Measurements from ENCODE around the gene ANK3. TPM values are rescaled to one million over a fixed set of nuclear protein-coding genes. Genes with fewer than 3 reads are reported as not detected.

ANK3 gene
- polyA plus RNA-seq, 1 donor (not counting 4 experiments of a cell fraction or from before 2014, with no cell fraction given), result 8.3 TPM

DNA sequence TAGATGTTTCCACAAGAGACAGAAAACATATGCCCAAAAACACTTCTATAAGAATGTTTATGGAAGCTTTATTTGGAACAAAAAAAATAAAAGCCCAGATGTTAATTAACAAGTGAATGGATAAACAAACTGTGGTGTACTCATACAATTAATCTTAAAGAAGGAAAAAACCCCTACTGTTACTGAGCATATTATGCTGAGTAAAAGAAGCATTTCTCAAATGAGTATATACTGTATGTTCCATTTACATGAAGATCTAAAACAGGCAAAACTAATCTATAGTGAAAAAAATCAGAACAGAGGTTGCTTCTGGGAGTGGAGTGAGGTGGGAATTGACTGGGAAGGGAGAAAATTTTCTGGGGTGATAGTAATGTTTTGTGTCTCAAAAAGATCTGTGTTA lies 15.5 kb upstream of the ANK3 start:
- Histone ChIP-seq H3K79me2 (ENCODE audit: control insufficient read depth, insufficient read depth, low read length) (no peaks in the 10 kb centered on the region), H3K27me3 (ENCODE audit: control insufficient read depth, extremely low read depth, insufficient read depth, low read length) (no peaks in the 10 kb centered on the region), H3K27ac (ENCODE audit: control insufficient read depth, insufficient read depth, low read length) (no peak overlapping the region), H4K20me1 (ENCODE audit: control insufficient read depth, extremely low read depth, insufficient read depth, low read length) (no peaks in the 10 kb centered on the region), H3K4me2 (ENCODE audit: control insufficient read depth, extremely low read depth, insufficient read depth, low read depth, low read length) (no peak overlapping the region), H3K9ac (ENCODE audit: control insufficient read depth, extremely low read depth, insufficient read depth, low read length) (no peak overlapping the region), H3K9me3 (ENCODE audit: control insufficient read depth, low read depth, low read length) (no peaks in the 10 kb centered on the region), H3K4me1 (ENCODE audit: control insufficient read depth, extremely low read depth, insufficient read depth, low read length) (no peaks in the 10 kb centered on the region), H3K4me3 (ENCODE audit: control insufficient read depth in 2 of 3, extremely low read depth in 1 of 3, insufficient read depth in 2 of 3, low read depth in 1 of 3, low read length in 3 of 3) (no peak overlapping the region), H3K9me1 (ENCODE audit: control insufficient read depth, extremely low read depth, insufficient read depth, low read length) (no peaks in the 10 kb centered on the region), H3K36me3 (ENCODE audit: control insufficient read depth in 2 of 2, extremely low read depth in 1 of 2, insufficient read depth in 2 of 2, low read length in 2 of 2) (no peaks in the 10 kb centered on the region), H2AFZ (ENCODE audit: control insufficient read depth, low read length) (no peak overlapping the region)
- dilution Hi-C loops (cut with MboI; ENCODE audit: extremely low pct_ligation_motif_present, low sequenced_read_pairs), result no loop called here
- DNase-seq (ENCODE audit: low read depth, low spot score) (no peak), FAIRE-seq (no peak)
- TF ChIP-seq CTCF (optimal IDR thresholded peaks at IDR 0.05 in 1 of 3, IDR thresholded peaks at IDR 0.05 in 1 of 3, conservative IDR thresholded peaks at IDR 0.05 in 1 of 3; ENCODE audit: extremely low read depth in 1 of 3, insufficient read depth in 2 of 3, low read length in 3 of 3) (no peak), EZH2 (IDR thresholded peaks at IDR 0.05; ENCODE audit: low read length) (no peak)

DNA sequence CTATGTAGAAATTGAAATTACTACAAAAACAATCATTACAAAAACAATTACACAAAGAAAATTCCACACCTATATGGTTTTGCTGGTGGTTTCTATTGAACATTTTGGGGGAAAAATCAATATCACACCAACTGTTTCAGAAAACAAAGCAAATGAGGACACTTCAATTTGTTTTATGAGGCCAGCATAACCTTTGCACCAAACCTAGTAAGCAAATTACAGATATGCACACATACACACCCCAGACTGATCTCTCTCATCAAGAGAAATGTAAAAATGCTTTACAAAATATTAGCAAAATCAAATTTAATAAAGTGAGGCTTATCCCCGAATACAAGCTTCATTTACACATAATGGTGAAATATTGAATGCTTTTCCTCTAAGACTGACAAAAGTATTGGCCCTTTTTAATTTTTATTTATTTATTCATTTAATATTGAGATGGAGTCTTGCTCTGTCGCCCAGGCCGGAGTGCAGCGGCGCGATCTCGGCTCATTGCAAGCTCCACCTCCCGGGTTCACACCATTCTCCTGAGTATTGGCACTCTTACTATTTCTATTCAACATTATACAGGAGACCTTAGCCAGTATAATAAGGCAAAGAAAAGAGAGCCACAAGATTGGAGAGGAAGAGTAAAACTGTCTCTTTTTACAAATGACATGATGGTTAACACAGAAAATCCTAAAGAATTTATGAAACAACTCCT lies 13.6 kb upstream of the ANK3 start:
- dilution Hi-C loops (cut with MboI; ENCODE audit: extremely low pct_ligation_motif_present, low sequenced_read_pairs), result no loop called here
- Histone ChIP-seq H3K79me2 (ENCODE audit: control insufficient read depth, insufficient read depth, low read length) (no peaks in the 10 kb centered on the region), H3K9ac (ENCODE audit: control insufficient read depth, extremely low read depth, insufficient read depth, low read length) (no peak overlapping the region), H3K9me3 (ENCODE audit: control insufficient read depth, low read depth, low read length) (no peaks in the 10 kb centered on the region), H3K27ac (ENCODE audit: control insufficient read depth, insufficient read depth, low read length) (no peak overlapping the region), H3K4me3 (ENCODE audit: control insufficient read depth in 2 of 3, extremely low read depth in 1 of 3, insufficient read depth in 2 of 3, low read depth in 1 of 3, low read length in 3 of 3) (no peak overlapping the region), H2AFZ (ENCODE audit: control insufficient read depth, low read length) (no peak overlapping the region), H3K4me1 (ENCODE audit: control insufficient read depth, extremely low read depth, insufficient read depth, low read length) (peaks cover 6% of the 10 kb centered on the region), H3K27me3 (ENCODE audit: control insufficient read depth, extremely low read depth, insufficient read depth, low read length) (no peaks in the 10 kb centered on the region), H3K36me3 (ENCODE audit: control insufficient read depth in 2 of 2, extremely low read depth in 1 of 2, insufficient read depth in 2 of 2, low read length in 2 of 2) (no peaks in the 10 kb centered on the region), H4K20me1 (ENCODE audit: control insufficient read depth, extremely low read depth, insufficient read depth, low read length) (no peaks in the 10 kb centered on the region), H3K4me2 (ENCODE audit: control insufficient read depth, extremely low read depth, insufficient read depth, low read depth, low read length) (no peak overlapping the region), H3K9me1 (ENCODE audit: control insufficient read depth, extremely low read depth, insufficient read depth, low read length) (no peaks in the 10 kb centered on the region)
- no peak for DNase-seq (ENCODE audit: low read depth, low spot score)
- no peak for FAIRE-seq
- TF ChIP-seq CTCF (optimal IDR thresholded peaks at IDR 0.05 in 1 of 3, IDR thresholded peaks at IDR 0.05 in 1 of 3, conservative IDR thresholded peaks at IDR 0.05 in 1 of 3; ENCODE audit: extremely low read depth in 1 of 3, insufficient read depth in 2 of 3, low read length in 3 of 3) (no peak), EZH2 (IDR thresholded peaks at IDR 0.05; ENCODE audit: low read length) (no peak)

Data from keratinocyte (primary cell).